Transverse colon (tissue), 4 donors: ENCODE results near the gene ICE2. TPM values are rescaled to one million over a fixed set of nuclear protein-coding genes. Genes with fewer than 3 reads are reported as not detected.
"Not testable (repeated sequence)": the region's sequence is repeated elsewhere in the genome, so short reads cannot be mapped to it uniquely, and the experiment has no call there.

ENCODE experiments used
- DNase-seq: peaks from one replicate; pipeline ENCODE4 v3.0.0-alpha.2; 2019
- H3K27ac ChIP-seq, 4 donors: fragments of 200-600 bp; sonication (generic); 2 replicates each; pipeline ENCODE4 v1.5.1; 2016 to 2018; ENCODE audit warnings: inconsistent platforms in 4 of 4
- H3K27me3 ChIP-seq: fragments of 200-600 bp; sonication (generic); 2 replicates; pipeline ENCODE4 v1.5.1; 2017; ENCODE audit warnings: inconsistent platforms
- H3K36me3 ChIP-seq, 4 donors: fragments of 200-600 bp; sonication (generic); 2 replicates each; pipeline ENCODE4 v1.5.1; 2017 to 2019; ENCODE audit warnings: inconsistent platforms in 4 of 4
- H3K4me1 ChIP-seq, 4 donors: fragments of 200-600 bp; sonication (generic); 2 replicates each; pipeline ENCODE4 v1.5.1; 2017 to 2020; ENCODE audit warnings: inconsistent platforms in 4 of 4
- H3K4me3 ChIP-seq, 4 donors: fragments of 200-600 bp; sonication (generic); 1 replicate in 1 of 4; 2 replicates in 3 of 4; pipeline versions ENCODE4 v1.5.1 to v1.6.1; 2017 to 2019; ENCODE audit warnings: inconsistent platforms in 4 of 4
- H3K9me3 ChIP-seq, 2 donors: fragments of 200-600 bp; sonication (generic); 2 replicates each; pipeline ENCODE4 v1.5.1; 2017 to 2019; ENCODE audit warnings: inconsistent platforms in 2 of 2
- EP300 ChIP-seq: sonication (generic); formaldehyde crosslinking; IDR thresholded peaks from one replicate; pipeline ENCODE4 v1.6.1; 2017; ENCODE audit warnings: antibody characterized with exemption, low read depth
- POLR2A ChIP-seq: fragments of 450-650 bp; IDR thresholded peaks from one replicate; pipeline ENCODE4 v1.6.1; 2016; ENCODE audit warnings: antibody characterized with exemption, mild to moderate bottlenecking, moderate library complexity
- POLR2AphosphoS5 ChIP-seq, 3 donors: sonication (generic); formaldehyde crosslinking; IDR thresholded peaks; one replicate each; pipeline ENCODE4 v1.6.1; 2016; ENCODE audit warnings: antibody characterized with exemption in 3 of 3
- WGBS, 2 donors: methylation state at CpG; one replicate each; pipeline ENCODE4 v1.1.5; 2018; ENCODE audit warnings: low coverage in 1 of 2; 5-methylcytosine and 5-hydroxymethylcytosine counted together
- in situ Hi-C, 4 donors: fragments of 200-750 bp; cut with MboI; loops; one replicate each; pipeline versions ENCODE4 v1.15.0 to v1.15.1; 2017; ENCODE audit warnings: low sequenced_read_pairs in 3 of 4, low pct_ligation_motif_present in 1 of 4, low pct_unique_long_range_greater_than_20kb in 1 of 4
- intact Hi-C: fragments of 100-400 bp; cut with DNase I; formaldehyde crosslinking; loops from one replicate; pipeline ENCODE4 v1.15.1; 2023; ENCODE audit warnings: low total_unique reads
- total RNA-seq, 4 donors: library from RNA; depleted of rRNA; stranded (reverse); fragments of >200 nt; gene quantifications; one replicate each; pipeline ENCODE4 v1.1.0, GENCODE V29; 2016
- TF ChIP-seq, protein P1 (sequence below), 5 experiments: fragments of 200-600 bp in 3 of 5; fragments of 450-650 bp in 2 of 5; sonication (generic) in 3 of 5; IDR thresholded peaks; 1 replicate in 2 of 5; 2 replicates in 3 of 5; pipeline ENCODE4 v1.5.1; 2016 to 2017; ENCODE audit warnings: antibody characterized with exemption in 5 of 5, inconsistent platforms in 3 of 5, mild to moderate bottlenecking in 2 of 5, moderate library complexity in 1 of 5

ICE2 gene
- total RNA-seq, 4 donors from 2014 or later = 14.6 to 83.4 (median 26.5) TPM

DNA sequence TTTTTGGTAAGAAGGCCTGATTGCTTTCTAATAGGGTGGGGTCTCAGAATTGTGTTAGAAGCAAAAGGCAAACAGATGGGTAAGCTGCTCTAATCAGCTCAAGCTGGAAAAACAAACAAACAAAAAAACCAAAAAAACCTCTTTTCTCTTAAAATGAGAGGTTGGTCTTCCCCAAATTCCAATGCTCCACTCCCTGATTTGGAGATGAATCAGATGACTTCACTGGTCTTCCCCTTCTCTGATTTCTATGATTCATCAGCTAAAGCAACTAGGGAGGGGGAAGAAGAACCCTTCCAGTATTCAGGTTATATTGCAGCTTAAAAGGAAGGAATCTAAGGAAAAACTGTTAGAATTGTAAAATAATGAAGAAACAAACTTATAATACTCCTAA is 71.5 kb downstream of the ICE2 start:
- Histone ChIP-seq H3K4me1 (peaks cover 0 to 33% (median 19%) of the 10 kb centered on the region in 4 donors), H3K27me3 (no peaks in the 10 kb centered on the region), H3K9me3 (no peaks in the 10 kb centered on the region), H3K4me3 (no peak overlapping the region), H3K36me3 (no peaks in the 10 kb centered on the region), H3K27ac (peak overlapping the region in 1 of 4 donors; percentile 64)
- no peak for DNase-seq
- TF ChIP-seq POLR2A (no peak), POLR2AphosphoS5 (IDR thresholded peaks at IDR 0.05) (no peak), EP300 (no peak)
- TF ChIP-seq, protein P1, sequence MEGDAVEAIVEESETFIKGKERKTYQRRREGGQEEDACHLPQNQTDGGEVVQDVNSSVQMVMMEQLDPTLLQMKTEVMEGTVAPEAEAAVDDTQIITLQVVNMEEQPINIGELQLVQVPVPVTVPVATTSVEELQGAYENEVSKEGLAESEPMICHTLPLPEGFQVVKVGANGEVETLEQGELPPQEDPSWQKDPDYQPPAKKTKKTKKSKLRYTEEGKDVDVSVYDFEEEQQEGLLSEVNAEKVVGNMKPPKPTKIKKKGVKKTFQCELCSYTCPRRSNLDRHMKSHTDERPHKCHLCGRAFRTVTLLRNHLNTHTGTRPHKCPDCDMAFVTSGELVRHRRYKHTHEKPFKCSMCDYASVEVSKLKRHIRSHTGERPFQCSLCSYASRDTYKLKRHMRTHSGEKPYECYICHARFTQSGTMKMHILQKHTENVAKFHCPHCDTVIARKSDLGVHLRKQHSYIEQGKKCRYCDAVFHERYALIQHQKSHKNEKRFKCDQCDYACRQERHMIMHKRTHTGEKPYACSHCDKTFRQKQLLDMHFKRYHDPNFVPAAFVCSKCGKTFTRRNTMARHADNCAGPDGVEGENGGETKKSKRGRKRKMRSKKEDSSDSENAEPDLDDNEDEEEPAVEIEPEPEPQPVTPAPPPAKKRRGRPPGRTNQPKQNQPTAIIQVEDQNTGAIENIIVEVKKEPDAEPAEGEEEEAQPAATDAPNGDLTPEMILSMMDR (IDR thresholded peaks at IDR 0.05) = no peak
- in situ Hi-C loops (no loop called here), intact Hi-C loops (no loop called here)

DNA sequence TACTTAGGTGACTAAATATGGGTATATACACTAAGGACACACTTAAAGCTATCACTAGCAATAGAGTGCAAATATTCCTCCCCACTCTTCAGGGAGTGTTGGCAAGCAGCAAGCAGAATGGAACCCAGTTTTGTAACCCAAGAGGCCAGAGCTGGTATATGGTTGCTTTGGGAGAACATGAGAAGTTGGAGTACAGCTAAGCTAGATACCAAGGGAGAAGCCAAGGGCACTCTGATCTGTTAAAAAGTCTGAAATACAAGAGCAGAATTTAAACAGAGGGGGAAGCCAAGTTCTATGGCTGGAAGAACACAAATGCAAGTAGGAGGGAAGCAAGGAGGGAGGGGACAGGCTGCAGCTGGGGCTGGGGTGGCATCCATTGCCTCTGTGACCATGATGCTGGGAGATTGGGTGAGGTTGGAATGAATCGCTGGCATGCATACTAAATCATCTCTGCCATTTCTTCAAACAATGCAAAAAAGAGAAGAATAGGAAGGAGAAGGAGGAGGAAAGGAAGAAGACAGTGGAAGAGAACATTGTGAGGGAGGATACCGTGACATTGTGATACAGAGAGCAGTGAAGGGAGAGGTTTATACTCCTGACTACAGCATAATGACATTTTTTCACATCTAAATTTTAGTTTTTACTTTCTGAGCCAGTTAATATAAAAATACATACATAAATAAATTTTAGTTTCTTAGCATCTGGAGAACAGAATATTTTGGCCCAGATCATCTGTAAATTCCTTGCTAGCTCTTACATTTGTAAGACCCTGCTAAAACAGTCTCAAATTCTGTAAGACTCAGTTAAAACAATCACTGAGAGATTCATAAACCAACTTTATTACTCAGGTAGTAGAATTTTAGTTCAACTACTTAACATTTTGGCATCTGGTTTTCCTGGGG is 72.2 kb downstream of the ICE2 start:
- 92 to 93% methylated on average over 2 of the region's 2 CpGs for WGBS, 2 donors
- Histone ChIP-seq H3K9me3 (no peaks in the 10 kb centered on the region), H3K27ac (peak overlapping the region in 1 of 4 donors; percentile 11)

DNA sequence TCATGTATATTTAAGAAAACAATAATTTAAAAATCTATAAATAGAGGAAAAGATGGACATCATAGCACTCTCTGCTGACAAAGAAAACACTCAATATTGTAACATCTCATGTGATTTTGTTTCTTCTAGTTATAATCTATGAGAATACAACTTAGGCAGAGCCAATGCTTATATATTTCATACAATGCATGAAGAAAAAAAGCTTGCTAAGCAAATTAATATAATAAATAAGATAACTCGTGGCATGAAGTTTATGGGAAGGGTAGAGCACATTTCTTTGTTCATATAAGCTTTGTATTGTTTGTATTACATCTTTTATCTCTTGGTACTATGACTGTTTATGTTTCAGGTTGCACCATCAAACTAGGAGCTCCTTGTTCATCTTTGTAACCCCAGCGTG is 73.5 kb downstream of the ICE2 start:
- Histone ChIP-seq H3K36me3 (no peaks in the 10 kb centered on the region), H3K27me3 (no peaks in the 10 kb centered on the region), H3K4me1 (peaks cover 0 to 41% (median 22%) of the 10 kb centered on the region in 4 donors), H3K27ac (no peak overlapping the region), H3K4me3 (no peak overlapping the region), H3K9me3 (no peaks in the 10 kb centered on the region)
- 20 to 45% methylated on average over 1 to 2 of the region's 2 CpGs for WGBS, 2 donors
- in situ Hi-C loops = no loop called here
- TF ChIP-seq, protein P1 (IDR thresholded peaks at IDR 0.05) = no peak
- TF ChIP-seq POLR2AphosphoS5 (IDR thresholded peaks at IDR 0.05) = no peak
- no peak for TF ChIP-seq POLR2A
- no peak for TF ChIP-seq EP300
- DNase-seq = no peak
- intact Hi-C loops = no loop called here

More for the DNA sequence above, 72.2 kb downstream of the ICE2 start:
- TF ChIP-seq POLR2A = no peak
- no peak for TF ChIP-seq POLR2AphosphoS5 (IDR thresholded peaks at IDR 0.05)
- TF ChIP-seq, protein P1 (IDR thresholded peaks at IDR 0.05) = no peak
- no peak for TF ChIP-seq EP300
- in situ Hi-C loops (no loop called here), intact Hi-C loops (no loop called here)
- no peak overlapping the region for H3K4me3 ChIP-seq
- H3K27me3 ChIP-seq = no peaks in the 10 kb centered on the region
- H3K4me1 ChIP-seq = peaks cover 0 to 40% (median 22%) of the 10 kb centered on the region in 4 donors
- DNase-seq = no peak
- no peaks in the 10 kb centered on the region for H3K36me3 ChIP-seq

DNA sequence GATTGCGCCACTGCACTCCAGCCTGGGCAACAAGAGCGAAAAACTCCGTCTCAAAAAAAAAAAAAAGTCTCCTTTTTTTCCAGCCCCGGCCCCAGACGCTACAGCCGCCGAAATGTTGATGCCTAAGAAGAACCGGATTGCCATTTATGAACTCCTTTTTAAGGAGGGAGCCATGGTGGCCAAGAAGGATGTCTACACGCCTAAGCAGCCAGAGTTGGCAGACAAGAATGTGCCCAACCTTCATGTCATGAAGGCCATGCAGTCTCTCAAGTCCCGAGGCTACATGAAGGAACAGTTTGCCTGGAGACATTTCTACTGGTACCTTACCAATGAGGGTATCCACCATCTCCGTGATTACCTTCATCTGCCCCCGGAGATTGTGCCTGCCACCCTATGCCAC is 74.6 kb downstream of the ICE2 start:
- intact Hi-C loops, H3K4me3 ChIP-seq, H3K27ac ChIP-seq, H3K27me3 ChIP-seq, DNase-seq, in situ Hi-C loops, H3K36me3 ChIP-seq, H3K9me3 ChIP-seq: not testable (repeated sequence)
- WGBS, 2 donors = 96 to 100% methylated on average over 3 to 12 of the region's 12 CpGs
- peaks cover 0 to 44% (median 23%) of the 10 kb centered on the region in 4 donors for H3K4me1 ChIP-seq
